Measurements from ENCODE around the gene TBC1D12. TPM values are rescaled to one million over a fixed set of nuclear protein-coding genes. Genes with fewer than 3 reads are reported as not detected.
"Not testable (repeated sequence)": the region's sequence is repeated elsewhere in the genome, so short reads cannot be mapped to it uniquely, and the experiment has no call there.

Gene TBC1D12
- total RNA-seq, 3 donors from 2014 or later (not counting 1 experiment from before 2014, with no cell fraction given), result 1.2 to 4.8 (median 1.8) TPM

DNA sequence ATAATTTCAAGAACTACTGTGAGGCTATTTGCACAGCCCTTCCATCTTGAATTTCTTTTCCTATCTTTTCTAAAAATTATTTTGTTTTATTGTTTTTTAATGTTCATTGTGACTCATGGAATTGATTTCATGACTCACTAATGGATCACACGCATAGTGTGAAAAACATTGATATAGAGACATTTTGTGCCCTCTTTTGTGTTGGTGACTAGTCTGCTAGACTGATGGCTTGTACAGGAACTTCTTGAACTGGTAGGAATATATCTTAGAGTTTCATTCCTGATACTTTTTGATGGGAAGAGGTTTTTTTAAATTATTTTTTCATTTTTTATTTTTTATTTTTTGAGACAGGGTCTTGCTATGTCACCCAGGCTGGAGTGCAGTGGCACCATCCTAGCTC lies 27.0 kb upstream of the TBC1D12 start:
- H3K27ac Mint-ChIP-seq, result no peak overlapping the region
- intact Hi-C loops (cut with micrococcal nuclease), result no loop called here
- TF ChIP-seq, protein P1, sequence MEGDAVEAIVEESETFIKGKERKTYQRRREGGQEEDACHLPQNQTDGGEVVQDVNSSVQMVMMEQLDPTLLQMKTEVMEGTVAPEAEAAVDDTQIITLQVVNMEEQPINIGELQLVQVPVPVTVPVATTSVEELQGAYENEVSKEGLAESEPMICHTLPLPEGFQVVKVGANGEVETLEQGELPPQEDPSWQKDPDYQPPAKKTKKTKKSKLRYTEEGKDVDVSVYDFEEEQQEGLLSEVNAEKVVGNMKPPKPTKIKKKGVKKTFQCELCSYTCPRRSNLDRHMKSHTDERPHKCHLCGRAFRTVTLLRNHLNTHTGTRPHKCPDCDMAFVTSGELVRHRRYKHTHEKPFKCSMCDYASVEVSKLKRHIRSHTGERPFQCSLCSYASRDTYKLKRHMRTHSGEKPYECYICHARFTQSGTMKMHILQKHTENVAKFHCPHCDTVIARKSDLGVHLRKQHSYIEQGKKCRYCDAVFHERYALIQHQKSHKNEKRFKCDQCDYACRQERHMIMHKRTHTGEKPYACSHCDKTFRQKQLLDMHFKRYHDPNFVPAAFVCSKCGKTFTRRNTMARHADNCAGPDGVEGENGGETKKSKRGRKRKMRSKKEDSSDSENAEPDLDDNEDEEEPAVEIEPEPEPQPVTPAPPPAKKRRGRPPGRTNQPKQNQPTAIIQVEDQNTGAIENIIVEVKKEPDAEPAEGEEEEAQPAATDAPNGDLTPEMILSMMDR (IDR thresholded peaks at IDR 0.05), result no peak
- DNase-seq (no peak), ATAC-seq (no peak)
- Histone ChIP-seq H3K27me3 (ENCODE audit: control insufficient read depth, insufficient read depth, low read length) (peaks cover 7% of the 10 kb centered on the region), H3K4me3 (ENCODE audit: low read length) (no peak overlapping the region), H3K27ac (ENCODE audit: low read length) (no peak overlapping the region), H3K9me3 (ENCODE audit: control insufficient read depth, insufficient read depth, low read length) (no peaks in the 10 kb centered on the region), H3K36me3 (ENCODE audit: control insufficient read depth, insufficient read depth, low read length) (no peaks in the 10 kb centered on the region), H3K4me1 (ENCODE audit: control insufficient read depth, insufficient read depth, low read length) (no peaks in the 10 kb centered on the region)
- H3K4me1 Mint-ChIP-seq, result no peaks in the 10 kb centered on the region
- no peaks in the 10 kb centered on the region for H3K36me3 Mint-ChIP-seq
- no peaks in the 10 kb centered on the region for H3K9me3 Mint-ChIP-seq
- peaks cover 24 to 64% of the 10 kb centered on the region in 2 donors for H3K27me3 Mint-ChIP-seq (ENCODE audit: low read depth in 2 of 2)
- 100% methylated on average over 1 of the region's 1 CpG for WGBS (ENCODE audit: insufficient coverage)
- no peak overlapping the region for H3K4me3 Mint-ChIP-seq

DNA sequence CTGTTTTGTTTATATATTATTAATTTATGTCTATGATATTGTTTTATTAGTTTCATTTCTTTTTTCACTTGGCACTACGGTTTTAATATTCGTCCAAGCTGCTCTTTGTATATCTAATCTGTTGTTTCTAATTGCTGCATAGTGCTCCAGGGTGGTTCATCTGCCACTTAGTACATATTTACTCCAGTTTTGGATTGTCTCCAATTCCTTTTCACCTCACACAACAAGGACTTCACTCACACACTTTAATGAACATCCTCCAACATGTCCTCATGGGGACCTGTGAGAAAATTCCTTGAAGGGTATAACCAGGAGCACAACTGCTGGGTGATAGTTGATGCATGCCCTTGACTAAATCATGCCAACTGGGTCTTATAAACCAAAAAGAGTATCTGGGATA lies 25.5 kb upstream of the TBC1D12 start:
- H3K27ac ChIP-seq (ENCODE audit: low read length), result no peak overlapping the region
- TF ChIP-seq, protein P1 (IDR thresholded peaks at IDR 0.05), result no peak
- H3K9me3 Mint-ChIP-seq, result no peaks in the 10 kb centered on the region
- H3K36me3 ChIP-seq (ENCODE audit: control insufficient read depth, insufficient read depth, low read length), result no peaks in the 10 kb centered on the region
- no peaks in the 10 kb centered on the region for H3K9me3 ChIP-seq (ENCODE audit: control insufficient read depth, insufficient read depth, low read length)
- H3K36me3 Mint-ChIP-seq, result no peaks in the 10 kb centered on the region
- no peaks in the 10 kb centered on the region for H3K4me1 ChIP-seq (ENCODE audit: control insufficient read depth, insufficient read depth, low read length)
- peaks cover 18 to 65% of the 10 kb centered on the region in 2 donors for H3K27me3 Mint-ChIP-seq (ENCODE audit: low read depth in 2 of 2)
- intact Hi-C loops (cut with micrococcal nuclease), result no loop called here
- no peak overlapping the region for H3K27ac Mint-ChIP-seq
- no peaks in the 10 kb centered on the region for H3K4me1 Mint-ChIP-seq
- ATAC-seq, result no peak
- no peak for DNase-seq
- H3K4me3 ChIP-seq (ENCODE audit: low read length), result no peak overlapping the region
- peaks cover 2% of the 10 kb centered on the region for H3K27me3 ChIP-seq (ENCODE audit: control insufficient read depth, insufficient read depth, low read length)
- 83% methylated on average over 2 of the region's 2 CpGs for WGBS (ENCODE audit: insufficient coverage)
- no peak overlapping the region for H3K4me3 Mint-ChIP-seq

DNA sequence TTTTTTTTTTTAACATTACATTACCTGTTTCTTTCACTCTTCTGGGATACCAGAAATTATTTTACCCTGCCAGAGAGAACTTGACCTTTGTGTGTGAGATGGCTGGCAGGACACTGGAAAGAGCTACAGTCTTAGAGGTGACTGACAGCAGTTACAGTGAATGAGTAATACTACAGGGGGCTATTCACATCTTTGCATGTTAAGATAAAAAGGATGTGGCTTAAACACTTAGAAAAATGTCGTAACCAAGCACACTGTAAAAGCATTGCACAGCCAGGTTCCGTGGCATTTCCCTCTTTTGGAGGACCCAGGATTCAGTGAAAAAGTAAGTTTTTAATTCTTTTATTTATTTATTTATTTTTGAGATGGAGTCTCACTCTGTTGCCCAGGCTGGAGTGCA lies 18.8 kb upstream of the TBC1D12 start:
- peaks cover 13 to 27% of the 10 kb centered on the region in 2 donors for H3K27me3 Mint-ChIP-seq (ENCODE audit: low read depth in 2 of 2)
- H3K9me3 Mint-ChIP-seq, result no peaks in the 10 kb centered on the region
- H3K4me1 ChIP-seq (ENCODE audit: control insufficient read depth, insufficient read depth, low read length), result no peaks in the 10 kb centered on the region
- H3K27me3 ChIP-seq (ENCODE audit: control insufficient read depth, insufficient read depth, low read length), result no peaks in the 10 kb centered on the region
- H3K27ac Mint-ChIP-seq, result no peak overlapping the region
- H3K4me3 Mint-ChIP-seq, result no peak overlapping the region
- no peak overlapping the region for H3K4me3 ChIP-seq (ENCODE audit: low read length)
- intact Hi-C loops (cut with micrococcal nuclease), result no loop called here
- 71% methylated on average over 2 of the region's 2 CpGs for WGBS (ENCODE audit: insufficient coverage)
- TF ChIP-seq, protein P1 (IDR thresholded peaks at IDR 0.05), result no peak
- H3K36me3 Mint-ChIP-seq, result no peaks in the 10 kb centered on the region
- ATAC-seq, result no peak
- no peaks in the 10 kb centered on the region for H3K4me1 Mint-ChIP-seq
- no peak overlapping the region for H3K27ac ChIP-seq (ENCODE audit: low read length)
- H3K9me3 ChIP-seq (ENCODE audit: control insufficient read depth, insufficient read depth, low read length), result no peaks in the 10 kb centered on the region
- no peak for DNase-seq
- no peaks in the 10 kb centered on the region for H3K36me3 ChIP-seq (ENCODE audit: control insufficient read depth, insufficient read depth, low read length)

DNA sequence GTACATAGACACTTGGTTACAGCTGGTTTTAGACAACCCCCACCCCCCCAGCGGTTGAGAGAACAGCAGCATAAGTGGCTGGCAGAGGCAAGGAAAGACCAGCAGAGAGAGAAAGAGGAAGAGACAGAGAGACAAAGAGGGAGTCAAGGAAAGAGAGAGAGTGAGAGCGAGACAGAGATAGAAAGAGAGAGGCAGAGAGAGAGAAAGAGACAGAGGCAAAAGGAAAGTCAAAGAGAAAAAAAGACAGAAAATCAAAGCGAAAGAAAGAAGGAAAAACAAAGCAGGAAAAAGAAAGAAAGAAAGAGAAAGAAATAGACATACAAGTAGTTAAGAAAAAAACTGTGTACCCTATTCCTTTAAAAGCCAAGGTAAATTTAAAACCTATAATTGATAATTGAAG lies 16.6 kb upstream of the TBC1D12 start:
- H3K27me3 Mint-ChIP-seq (ENCODE audit: low read depth in 2 of 2), result peaks cover 11 to 16% of the 10 kb centered on the region in 2 donors
- H3K4me1 Mint-ChIP-seq; H3K36me3 ChIP-seq (ENCODE audit: control insufficient read depth, insufficient read depth, low read length); H3K27ac Mint-ChIP-seq; H3K4me3 Mint-ChIP-seq; H3K4me3 ChIP-seq (ENCODE audit: low read length); H3K27ac ChIP-seq (ENCODE audit: low read length); H3K36me3 Mint-ChIP-seq; H3K9me3 ChIP-seq (ENCODE audit: control insufficient read depth, insufficient read depth, low read length); H3K9me3 Mint-ChIP-seq; H3K27me3 ChIP-seq (ENCODE audit: control insufficient read depth, insufficient read depth, low read length); H3K4me1 ChIP-seq (ENCODE audit: control insufficient read depth, insufficient read depth, low read length); DNase-seq; intact Hi-C loops (cut with micrococcal nuclease); ATAC-seq: not testable (repeated sequence)
- WGBS (ENCODE audit: insufficient coverage), result 88% methylated on average over 3 of the region's 3 CpGs

DNA sequence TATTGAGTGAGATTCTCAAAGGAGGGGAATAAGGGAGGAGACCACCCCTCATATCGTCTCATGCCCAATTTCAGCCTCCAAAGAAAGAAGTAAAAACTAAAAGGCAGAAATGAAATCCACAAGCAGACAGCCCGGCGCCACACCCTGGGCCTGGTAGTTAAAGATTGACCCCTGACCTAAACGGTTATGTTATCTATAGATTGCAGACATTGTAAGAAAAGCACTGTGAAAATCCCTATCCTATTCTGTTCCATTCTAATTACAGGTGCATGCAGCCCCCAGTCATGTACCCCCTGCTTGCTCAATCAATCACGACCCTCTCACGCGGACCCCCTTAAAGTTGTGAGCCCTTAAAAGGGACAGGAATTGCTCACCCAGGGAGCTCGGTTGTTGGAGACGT lies 10.2 kb upstream of the TBC1D12 start:
- H3K27me3 ChIP-seq (ENCODE audit: control insufficient read depth, insufficient read depth, low read length); DNase-seq; H3K27ac Mint-ChIP-seq; H3K9me3 Mint-ChIP-seq; ATAC-seq; H3K4me1 ChIP-seq (ENCODE audit: control insufficient read depth, insufficient read depth, low read length); H3K27ac ChIP-seq (ENCODE audit: low read length); H3K4me3 ChIP-seq (ENCODE audit: low read length); H3K9me3 ChIP-seq (ENCODE audit: control insufficient read depth, insufficient read depth, low read length); intact Hi-C loops (cut with micrococcal nuclease); H3K36me3 ChIP-seq (ENCODE audit: control insufficient read depth, insufficient read depth, low read length); H3K27me3 Mint-ChIP-seq (ENCODE audit: low read depth in 2 of 2); H3K4me3 Mint-ChIP-seq; H3K4me1 Mint-ChIP-seq; H3K36me3 Mint-ChIP-seq: not testable (repeated sequence)
- 85% methylated on average over 6 of the region's 9 CpGs for WGBS (ENCODE audit: insufficient coverage)

Data from natural killer cell (primary cell).